Measurements from ENCODE around the gene PTCHD1.

The PTCHD1 gene

GRCh38 chrX:23422912-23423311 lies 88.3 kb downstream of the PTCHD1 start:
- no peak for DNase-seq

- no peak for DNase-seq
These were observed 99.8 kb downstream of the PTCHD1 start for GRCh38 chrX:23434356-23434884.

- DNase-seq, result no peak
These were observed 100.5 kb downstream of the PTCHD1 start for GRCh38 chrX:23435108-23435507.

- no peak for DNase-seq
These were observed 100.9 kb downstream of the PTCHD1 start for GRCh38 chrX:23435575-23435974.

GRCh38 chrX:23436875-23437274 lies 102.2 kb downstream of the PTCHD1 start:
- DNase-seq, result no peak

GRCh38 chrX:23451266-23451665 lies 116.6 kb downstream of the PTCHD1 start:
- no peak for DNase-seq

All from activated CD4-positive, CD25-positive, alpha-beta regulatory T cell treated with anti-CD3 and anti-CD28 coated beads, Interleukin-2, amount 50 U/mL, for 72 hours (primary cell).